Renal pelvis (tissue), 12 donors: Measurements from ENCODE around the gene DLG5. TPM values are rescaled to one million over a fixed set of nuclear protein-coding genes. Genes with fewer than 3 reads are reported as not detected.
A peak's percentile ranks its signal among the peaks of the same experiment; 100 is the strongest.

ENCODE experiments used
- DNase-seq: peaks from one replicate; pipeline ENCODE4 v3.0.0-alpha.2; 2013
- long read RNA-seq, 16 experiments: transcript quantifications; one replicate each; lab custom pipeline, GENCODE V29; 2026
- polyA plus RNA-seq, 3 donors: library from polyadenylated mRNA; unstranded; fragments of 120-200 nt; gene quantifications; one replicate each; pipeline ENCODE4 v1.2.1, GENCODE V29; 2013; ENCODE audit not compliant: insufficient read length in 3 of 3

Gene DLG5
- 10 to 100 TPM; 44.6 to 53.8 (median 46.0) TPM for polyA plus RNA-seq
- long read RNA-seq, donor 1, full-length matches to known transcripts, result 1 of 1 reads
- long read RNA-seq, donor 1, partial matches to known transcripts, result 0 of 1 reads
- long read RNA-seq, donor 1, other reads (novel, unspliced or antisense), result 0 of 1 reads
- long read RNA-seq, donor 2, full-length matches to known transcripts, result 2 of 2 reads
- long read RNA-seq, donor 2, partial matches to known transcripts, result 0 of 2 reads
- long read RNA-seq, donor 2, other reads (novel, unspliced or antisense), result 0 of 2 reads
- long read RNA-seq, donor 3, result 0 reads
- long read RNA-seq, donor 4, full-length matches to known transcripts, result 1 of 1 reads
- long read RNA-seq, donor 4, partial matches to known transcripts, result 0 of 1 reads
- long read RNA-seq, donor 4, other reads (novel, unspliced or antisense), result 0 of 1 reads
- long read RNA-seq, donor 5, result 0 reads
- long read RNA-seq, donor 6, partial matches to known transcripts, result 5 of 7 reads
- long read RNA-seq, donor 6, other reads (novel, unspliced or antisense), result 0 of 7 reads
- long read RNA-seq, donor 7, partial matches to known transcripts, result 0 of 1 reads
- long read RNA-seq, donor 7, other reads (novel, unspliced or antisense), result 0 of 1 reads
- long read RNA-seq, donor 8, result 0 reads
- long read RNA-seq, donor 9, partial matches to known transcripts, result 5 of 5 reads
- long read RNA-seq, donor 9, other reads (novel, unspliced or antisense), result 0 of 5 reads
- long read RNA-seq, donor 10, partial matches to known transcripts, result 4,386 of 5,705 reads
- long read RNA-seq, donor 10, other reads (novel, unspliced or antisense), result 1,318 of 5,705 reads
- long read RNA-seq, donor 11, result 0 reads
- long read RNA-seq, donor 12, partial matches to known transcripts, result 6,853 of 7,909 reads
- long read RNA-seq, donor 12, other reads (novel, unspliced or antisense), result 1,056 of 7,909 reads
- long read RNA-seq, donor 13, partial matches to known transcripts, result 6,206 of 6,996 reads
- long read RNA-seq, donor 13, other reads (novel, unspliced or antisense), result 789 of 6,996 reads
- long read RNA-seq, donor 14, result 0 reads
- long read RNA-seq, donor 15, full-length matches to known transcripts, result 3 of 11,664 reads
- long read RNA-seq, donor 15, partial matches to known transcripts, result 11,172 of 11,664 reads
- long read RNA-seq, donor 15, other reads (novel, unspliced or antisense), result 489 of 11,664 reads
- long read RNA-seq, donor 16, result 0 reads

GRCh38 chr10:77926566-77927401, at the start of gene DLG5:
DLG5 (minus strand) TSS chr10:77926755; CDS start chr10:77926520, 235 bp downstream.
- no peak for DNase-seq

- DNase-seq, result no peak
These were observed 48.6 kb upstream of the DLG5 start for GRCh38 chr10:77975086-77975666.

- peak; percentile 29 for DNase-seq
These were observed 48.0 kb upstream of the DLG5 start for GRCh38 chr10:77974396-77975074.

- DNase-seq, result no peak
These were observed 46.7 kb upstream of the DLG5 start for GRCh38 chr10:77973276-77973675.

- DNase-seq, result no peak
These were observed 45.6 kb upstream of the DLG5 start for GRCh38 chr10:77972148-77972547.

- DNase-seq, result no peak
These were observed 45.2 kb upstream of the DLG5 start for GRCh38 chr10:77971804-77972144.

GRCh38 chr10:77970869-77971803, 44.6 kb upstream of the DLG5 start:
- peak; percentile 62 for DNase-seq

GRCh38 chr10:77969114-77969513, 42.6 kb upstream of the DLG5 start:
- no peak for DNase-seq

GRCh38 chr10:77967611-77968022, 41.1 kb upstream of the DLG5 start:
- DNase-seq, result peak; percentile 85

- DNase-seq, result no peak
These were observed 38.7 kb upstream of the DLG5 start for GRCh38 chr10:77965294-77965693.

- DNase-seq, result no peak
These were observed 38.3 kb upstream of the DLG5 start for GRCh38 chr10:77964811-77965210.

GRCh38 chr10:77963901-77964300, 37.3 kb upstream of the DLG5 start:
- no peak for DNase-seq

- no peak for DNase-seq
These were observed 36.0 kb upstream of the DLG5 start for GRCh38 chr10:77962350-77963146.

GRCh38 chr10:77961668-77962067, 35.1 kb upstream of the DLG5 start:
- DNase-seq, result no peak

GRCh38 chr10:77960829-77961329, 34.3 kb upstream of the DLG5 start:
- DNase-seq, result no peak

- no peak for DNase-seq
These were observed 33.4 kb upstream of the DLG5 start for GRCh38 chr10:77959887-77960455.

GRCh38 chr10:77959384-77959783, 32.8 kb upstream of the DLG5 start:
- no peak for DNase-seq

- no peak for DNase-seq
These were observed 28.6 kb upstream of the DLG5 start for GRCh38 chr10:77955136-77955535.
